ENCODE measurements around the gene TSPAN4. TPM values are rescaled to one million over a fixed set of nuclear protein-coding genes. Genes with fewer than 3 reads are reported as not detected.

TSPAN4 gene
- total and polyA plus RNA-seq, 4 donors: 68.3 to 197 (median 134) TPM

GRCh38 chr11:815675-816432 lies 26.8 kb upstream of the TSPAN4 start:
- Histone ChIP-seq H3K27ac (ENCODE audit: low read depth in 1 of 2, low read length in 1 of 2) (no peak overlapping the region), H3K9ac (ENCODE audit: insufficient read depth in 1 of 2, low read length in 2 of 2) (no peak overlapping the region), H3K27me3 (ENCODE audit: control insufficient read depth in 3 of 3, insufficient read depth in 3 of 3, low read length in 2 of 3) (no peaks in the 10 kb centered on the region), H3K36me3 (ENCODE audit: control insufficient read depth in 4 of 4, insufficient read depth in 4 of 4, low read length in 4 of 4) (peaks cover 0 to 31% (median 12%) of the 10 kb centered on the region in 4 donors), H3K9me3 (ENCODE audit: control insufficient read depth in 4 of 4, insufficient read depth in 3 of 4, low read length in 3 of 4) (no peaks in the 10 kb centered on the region), H3K4me3 (no peak overlapping the region), H3K4me1 (ENCODE audit: control insufficient read depth in 5 of 5, insufficient read depth in 5 of 5, low read length in 5 of 5) (peaks cover 4 to 23% (median 8%) of the 10 kb centered on the region in 5 donors)
- ATAC-seq (ENCODE audit: insufficient read depth, low FRiP score): no peak
- TF ChIP-seq CTCF (IDR thresholded peaks at IDR 0.05; ENCODE audit: control extremely low read depth, extremely low read depth): no peak
- DNase-seq: no peak
- 91 to 92% methylated on average over 10 to 11 of the region's 11 CpGs for WGBS, 2 donors

- Histone ChIP-seq H3K9ac (ENCODE audit: insufficient read depth in 1 of 2, low read length in 2 of 2) (no peak overlapping the region), H3K36me3 (ENCODE audit: control insufficient read depth in 4 of 4, insufficient read depth in 4 of 4, low read length in 4 of 4) (peaks cover 0 to 29% (median 9%) of the 10 kb centered on the region in 4 donors), H3K27ac (ENCODE audit: low read depth in 1 of 2, low read length in 1 of 2) (no peak overlapping the region), H3K4me1 (ENCODE audit: control insufficient read depth in 5 of 5, insufficient read depth in 5 of 5, low read length in 5 of 5) (peaks cover 2 to 23% (median 5%) of the 10 kb centered on the region in 5 donors), H3K27me3 (ENCODE audit: control insufficient read depth in 3 of 3, insufficient read depth in 3 of 3, low read length in 2 of 3) (no peaks in the 10 kb centered on the region), H3K4me3 (no peak overlapping the region), H3K9me3 (ENCODE audit: control insufficient read depth in 4 of 4, insufficient read depth in 3 of 4, low read length in 3 of 4) (no peaks in the 10 kb centered on the region)
- DNase-seq (no peak), ATAC-seq (ENCODE audit: insufficient read depth, low FRiP score) (no peak)
- WGBS, 2 donors: 82 to 84% methylated on average over 11 of the region's 11 CpGs
- no peak for TF ChIP-seq CTCF (IDR thresholded peaks at IDR 0.05; ENCODE audit: control extremely low read depth, extremely low read depth)
Measured at GRCh38 chr11:816433-816779, 26.2 kb upstream of the TSPAN4 start.

- 18 to 33% methylated on average over 18 to 20 of the region's 20 CpGs for WGBS, 2 donors
- H3K9me3 ChIP-seq (ENCODE audit: control insufficient read depth in 4 of 4, insufficient read depth in 3 of 4, low read length in 3 of 4): no peaks in the 10 kb centered on the region
- H3K27me3 ChIP-seq (ENCODE audit: control insufficient read depth in 3 of 3, insufficient read depth in 3 of 3, low read length in 2 of 3): no peaks in the 10 kb centered on the region
- H3K9ac ChIP-seq (ENCODE audit: insufficient read depth in 1 of 2, low read length in 2 of 2): peak within 1 kb of the TSS; percentile 4 to 46
- DNase-seq: peak in 1 of 3 donors; percentile 41
- peak within 1 kb of the TSS; percentile 85 for H3K4me3 ChIP-seq
- H3K27ac ChIP-seq (ENCODE audit: low read depth in 1 of 2, low read length in 1 of 2): peak within 1 kb of the TSS; percentile 94 to 95
- ATAC-seq (ENCODE audit: insufficient read depth, low FRiP score): peak; percentile 6
- H3K4me1 ChIP-seq (ENCODE audit: control insufficient read depth in 5 of 5, insufficient read depth in 5 of 5, low read length in 5 of 5): peaks cover 4 to 23% (median 5%) of the 10 kb centered on the region in 5 donors
- peaks cover 0 to 23% (median 3%) of the 10 kb centered on the region in 4 donors for H3K36me3 ChIP-seq (ENCODE audit: control insufficient read depth in 4 of 4, insufficient read depth in 4 of 4, low read length in 4 of 4)
- no peak for TF ChIP-seq CTCF (IDR thresholded peaks at IDR 0.05; ENCODE audit: control extremely low read depth, extremely low read depth)
Measured at GRCh38 chr11:818396-819128, 24.1 kb upstream of the TSPAN4 start, which contains the start of gene PNPLA2. PNPLA2 (plus strand) TSS chr11:818914; CDS start chr11:819719, 805 bp downstream.
